Measurements from ENCODE around the gene KIF7.

DNA sequence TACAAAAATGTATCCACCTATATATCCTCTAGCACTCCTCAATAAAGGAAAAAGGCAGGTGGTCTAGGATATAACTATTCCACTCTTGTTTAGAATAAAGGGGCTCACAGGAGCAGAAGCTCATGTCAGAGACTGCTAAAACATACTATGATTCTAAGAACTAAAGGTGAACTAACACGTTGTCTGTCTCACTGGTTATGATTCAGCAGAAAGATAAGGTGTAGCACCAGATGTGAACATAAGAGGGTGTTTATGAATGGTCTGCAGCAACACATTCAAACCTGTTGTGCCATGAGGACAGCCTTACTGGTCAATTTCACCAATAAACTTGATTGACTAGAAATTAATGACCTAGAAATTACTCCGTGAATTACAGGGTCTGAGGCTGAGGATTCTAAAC, 30.7 kb upstream of the KIF7 start:
- TF ChIP-seq, protein P1, sequence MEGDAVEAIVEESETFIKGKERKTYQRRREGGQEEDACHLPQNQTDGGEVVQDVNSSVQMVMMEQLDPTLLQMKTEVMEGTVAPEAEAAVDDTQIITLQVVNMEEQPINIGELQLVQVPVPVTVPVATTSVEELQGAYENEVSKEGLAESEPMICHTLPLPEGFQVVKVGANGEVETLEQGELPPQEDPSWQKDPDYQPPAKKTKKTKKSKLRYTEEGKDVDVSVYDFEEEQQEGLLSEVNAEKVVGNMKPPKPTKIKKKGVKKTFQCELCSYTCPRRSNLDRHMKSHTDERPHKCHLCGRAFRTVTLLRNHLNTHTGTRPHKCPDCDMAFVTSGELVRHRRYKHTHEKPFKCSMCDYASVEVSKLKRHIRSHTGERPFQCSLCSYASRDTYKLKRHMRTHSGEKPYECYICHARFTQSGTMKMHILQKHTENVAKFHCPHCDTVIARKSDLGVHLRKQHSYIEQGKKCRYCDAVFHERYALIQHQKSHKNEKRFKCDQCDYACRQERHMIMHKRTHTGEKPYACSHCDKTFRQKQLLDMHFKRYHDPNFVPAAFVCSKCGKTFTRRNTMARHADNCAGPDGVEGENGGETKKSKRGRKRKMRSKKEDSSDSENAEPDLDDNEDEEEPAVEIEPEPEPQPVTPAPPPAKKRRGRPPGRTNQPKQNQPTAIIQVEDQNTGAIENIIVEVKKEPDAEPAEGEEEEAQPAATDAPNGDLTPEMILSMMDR (conservative IDR thresholded peaks at IDR 0.05 in 1 of 2, IDR thresholded peaks at IDR 0.05 in 1 of 2; ENCODE audit: low read depth in 1 of 2, low read length in 2 of 2), result no peak
- no peak for TF ChIP-seq EZH2 (IDR thresholded peaks at IDR 0.05; ENCODE audit: low read length, missing control alignments)

Measured in fibroblast of lung (primary cell).